Measurements from ENCODE around the gene MAB21L4.

GRCh38 chr2:240916571-240917008 is 20.6 kb upstream of the MAB21L4 start:
- peak in 2 of 4 donors; percentile 35 to 63 for TF ChIP-seq POLR2AphosphoS5 (IDR thresholded peaks at IDR 0.05)
- TF ChIP-seq CTCF (IDR thresholded peaks at IDR 0.05), result no peak

All from sigmoid colon (tissue), 4 donors.